ENCODE data around the gene NUCB1. TPM values are rescaled to one million over a fixed set of nuclear protein-coding genes. Genes with fewer than 3 reads are reported as not detected.
"Not testable (repeated sequence)": the region's sequence is repeated elsewhere in the genome, so short reads cannot be mapped to it uniquely, and the experiment has no call there.

The NUCB1 gene
- total and polyA plus RNA-seq, 2 donors: 42.3 to 119 TPM

DNA sequence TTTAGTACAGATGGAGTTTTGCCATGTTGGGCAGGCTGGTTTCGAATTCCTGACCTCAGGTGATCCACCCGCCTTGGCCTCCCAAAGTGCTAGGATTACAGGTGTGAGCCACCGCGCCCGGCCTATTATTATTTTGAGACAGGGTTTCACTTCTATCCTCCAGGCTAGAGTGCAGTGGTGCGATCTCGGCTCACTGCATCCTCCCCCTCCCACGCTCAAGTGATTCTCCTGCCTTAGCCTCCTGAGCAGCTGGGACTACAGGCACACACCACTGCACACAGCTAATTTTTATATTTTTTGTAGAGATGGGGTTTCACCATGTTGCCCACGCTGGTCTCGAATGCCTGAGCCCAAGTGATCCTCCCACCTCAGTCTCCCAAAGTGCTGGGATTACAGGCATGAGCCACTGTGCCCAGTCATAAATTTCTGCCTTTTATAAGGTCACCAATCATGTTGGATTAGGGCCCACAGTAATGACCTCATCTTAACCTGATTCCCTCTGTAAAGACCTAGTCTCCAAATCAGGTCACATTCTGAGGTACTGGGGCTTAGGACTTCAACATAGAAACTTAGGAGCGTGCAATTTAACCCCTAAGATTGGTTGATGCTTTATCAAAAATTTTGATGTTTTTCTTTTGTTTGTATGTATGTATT, 9.4 kb downstream of the NUCB1 start:
- H3K27me3 ChIP-seq (ENCODE audit: control insufficient read depth in 2 of 2, insufficient read depth in 1 of 2, low read length in 1 of 2); DNase-seq (ENCODE audit: low read depth in 6 of 9, low spot score in 9 of 9); H3K4me1 ChIP-seq (ENCODE audit: control insufficient read depth in 2 of 2, insufficient read depth in 2 of 2, low read length in 2 of 2); H3K9me3 ChIP-seq (ENCODE audit: control insufficient read depth in 2 of 2, insufficient read depth in 1 of 2, low read length in 1 of 2); H3K27ac ChIP-seq (ENCODE audit: low read depth in 1 of 2, low read length in 1 of 2); H3K4me3 ChIP-seq (ENCODE audit: low read length in 2 of 2): not testable (repeated sequence)
- 95% methylated on average over 11 of the region's 11 CpGs for WGBS
- peaks cover 71 to 78% of the 10 kb centered on the region in 2 donors for H3K36me3 ChIP-seq (ENCODE audit: control insufficient read depth in 2 of 2, insufficient read depth in 2 of 2, low read length in 1 of 2)

DNA sequence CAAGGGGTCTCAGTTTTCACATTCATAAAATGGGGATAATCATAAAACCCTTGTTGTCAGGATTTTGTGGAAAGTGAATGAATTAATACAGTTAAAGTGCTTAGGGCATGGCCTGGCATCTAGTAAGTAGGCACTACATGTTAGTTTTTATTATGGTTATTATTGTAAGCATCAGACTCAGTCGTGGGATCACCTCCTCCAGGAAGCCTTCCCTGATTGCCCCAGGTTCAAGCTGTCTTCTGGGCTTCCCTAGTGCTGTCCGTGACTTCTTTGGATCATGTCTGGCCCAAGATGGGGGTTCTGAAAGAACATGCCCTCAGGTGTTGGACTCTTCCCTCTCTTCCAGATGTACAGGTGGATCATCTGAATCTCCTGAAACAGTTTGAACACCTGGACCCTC, 10.7 kb downstream of the NUCB1 start:
- WGBS: 96% methylated on average over 2 of the region's 2 CpGs
- H3K27me3 ChIP-seq (ENCODE audit: control insufficient read depth in 2 of 2, insufficient read depth in 1 of 2, low read length in 1 of 2): no peaks in the 10 kb centered on the region
- peaks cover 0 to under 1% of the 10 kb centered on the region in 2 donors for H3K9me3 ChIP-seq (ENCODE audit: control insufficient read depth in 2 of 2, insufficient read depth in 1 of 2, low read length in 1 of 2)
- no peak for DNase-seq (ENCODE audit: low read depth in 6 of 9, low spot score in 9 of 9)
- H3K36me3 ChIP-seq (ENCODE audit: control insufficient read depth in 2 of 2, insufficient read depth in 2 of 2, low read length in 1 of 2): peaks cover 66 to 77% of the 10 kb centered on the region in 2 donors
- H3K4me1 ChIP-seq (ENCODE audit: control insufficient read depth in 2 of 2, insufficient read depth in 2 of 2, low read length in 2 of 2): no peaks in the 10 kb centered on the region
- no peak overlapping the region for H3K4me3 ChIP-seq (ENCODE audit: low read length in 2 of 2)
- no peak overlapping the region for H3K27ac ChIP-seq (ENCODE audit: low read depth in 1 of 2, low read length in 1 of 2)

DNA sequence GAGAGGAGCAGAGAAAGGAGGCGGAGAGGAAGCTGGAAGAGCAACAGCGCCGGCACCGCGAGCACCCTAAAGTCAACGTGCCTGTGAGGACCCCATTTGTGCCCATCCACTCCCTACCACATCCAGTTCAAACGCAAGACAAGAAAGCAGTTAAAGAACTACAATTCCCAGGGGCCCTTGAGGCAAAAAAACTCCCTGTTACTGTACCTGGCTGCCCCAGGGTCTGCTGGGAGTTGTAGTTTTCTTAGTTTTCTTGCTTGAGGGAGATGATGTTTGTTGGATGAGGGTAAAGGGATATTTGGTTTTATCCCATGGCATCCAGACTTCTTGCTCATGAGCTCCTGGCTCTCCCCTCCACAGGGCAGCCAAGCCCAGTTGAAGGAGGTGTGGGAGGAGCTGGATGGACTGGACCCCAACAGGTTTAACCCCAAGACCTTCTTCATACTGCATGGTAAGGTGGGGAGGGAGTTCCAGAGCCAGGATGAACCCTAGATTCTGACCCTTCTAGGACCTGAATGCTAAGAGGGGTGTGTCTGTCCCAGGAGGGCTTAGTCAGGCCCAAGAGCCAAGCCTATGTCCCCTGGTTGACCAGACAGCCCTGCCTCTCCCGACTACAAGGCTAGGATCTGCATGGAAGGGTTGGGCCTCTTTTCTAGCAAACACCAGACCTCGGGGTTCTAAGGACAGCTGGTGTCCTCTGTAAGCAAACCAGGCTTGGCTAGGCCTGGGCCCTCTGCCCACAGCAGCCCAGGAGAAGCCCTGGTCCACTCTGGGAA, 13.2 kb downstream of the NUCB1 start:
- Histone ChIP-seq H3K9me3 (ENCODE audit: control insufficient read depth in 2 of 2, insufficient read depth in 1 of 2, low read length in 1 of 2) (no peaks in the 10 kb centered on the region), H3K27me3 (ENCODE audit: control insufficient read depth in 2 of 2, insufficient read depth in 1 of 2, low read length in 1 of 2) (no peaks in the 10 kb centered on the region), H3K4me1 (ENCODE audit: control insufficient read depth in 2 of 2, insufficient read depth in 2 of 2, low read length in 2 of 2) (no peaks in the 10 kb centered on the region), H3K4me3 (ENCODE audit: low read length in 2 of 2) (no peak overlapping the region), H3K36me3 (ENCODE audit: control insufficient read depth in 2 of 2, insufficient read depth in 2 of 2, low read length in 1 of 2) (peaks cover 53 to 67% of the 10 kb centered on the region in 2 donors), H3K27ac (ENCODE audit: low read depth in 1 of 2, low read length in 1 of 2) (no peak overlapping the region)
- WGBS: 98% methylated on average over 9 of the region's 9 CpGs
- DNase-seq (ENCODE audit: low read depth in 6 of 9, low spot score in 9 of 9): peak in 1 of 9 donors; percentile 42

DNA sequence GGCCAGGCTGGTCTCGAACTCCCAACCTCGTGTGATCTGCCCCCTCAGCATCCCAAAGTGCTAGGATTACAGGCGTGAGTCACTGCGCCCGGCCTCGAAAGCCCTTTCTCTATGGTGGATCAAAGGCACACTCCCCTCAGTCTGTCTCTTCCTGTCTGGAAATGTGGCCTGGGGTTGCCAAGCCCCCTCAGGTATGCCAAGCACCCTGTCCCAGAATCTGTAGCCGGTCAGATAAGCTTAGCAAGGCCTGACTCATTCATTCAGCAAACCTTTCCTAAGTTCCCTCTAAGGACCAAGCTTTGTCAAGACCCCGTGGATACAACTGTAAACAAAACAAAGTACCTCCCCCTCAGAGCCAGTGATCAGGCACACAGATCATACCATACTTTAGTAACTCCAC, 14.1 kb downstream of the NUCB1 start:
- no peaks in the 10 kb centered on the region for H3K9me3 ChIP-seq (ENCODE audit: control insufficient read depth in 2 of 2, insufficient read depth in 1 of 2, low read length in 1 of 2)
- no peaks in the 10 kb centered on the region for H3K27me3 ChIP-seq (ENCODE audit: control insufficient read depth in 2 of 2, insufficient read depth in 1 of 2, low read length in 1 of 2)
- peaks cover 53 to 71% of the 10 kb centered on the region in 2 donors for H3K36me3 ChIP-seq (ENCODE audit: control insufficient read depth in 2 of 2, insufficient read depth in 2 of 2, low read length in 1 of 2)
- no peak overlapping the region for H3K27ac ChIP-seq (ENCODE audit: low read depth in 1 of 2, low read length in 1 of 2)
- DNase-seq (ENCODE audit: low read depth in 6 of 9, low spot score in 9 of 9): no peak
- H3K4me1 ChIP-seq (ENCODE audit: control insufficient read depth in 2 of 2, insufficient read depth in 2 of 2, low read length in 2 of 2): no peaks in the 10 kb centered on the region
- H3K4me3 ChIP-seq (ENCODE audit: low read length in 2 of 2): no peak overlapping the region
- 96% methylated on average over 8 of the region's 8 CpGs for WGBS

DNA sequence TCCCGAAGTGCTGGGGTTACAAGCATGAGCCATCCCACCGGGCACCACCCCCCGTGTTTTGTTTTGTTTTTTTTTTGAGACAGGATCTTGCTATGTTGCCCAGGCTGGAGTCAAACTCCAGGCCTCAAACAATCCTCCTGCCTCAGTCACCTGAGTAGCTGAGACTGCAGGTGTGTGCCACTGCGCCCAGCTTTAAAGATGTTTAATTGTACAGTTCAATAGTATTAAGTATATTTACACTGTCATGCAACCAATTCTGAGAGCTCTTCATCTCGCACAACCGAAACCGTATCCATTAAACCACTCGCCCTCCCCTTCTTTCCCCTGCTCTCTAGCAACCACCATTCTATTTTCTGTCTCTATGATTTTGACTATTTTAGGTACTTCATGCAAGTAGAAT, 15.6 kb downstream of the NUCB1 start:
- no peak for DNase-seq (ENCODE audit: low read depth in 6 of 9, low spot score in 9 of 9)

DNA sequence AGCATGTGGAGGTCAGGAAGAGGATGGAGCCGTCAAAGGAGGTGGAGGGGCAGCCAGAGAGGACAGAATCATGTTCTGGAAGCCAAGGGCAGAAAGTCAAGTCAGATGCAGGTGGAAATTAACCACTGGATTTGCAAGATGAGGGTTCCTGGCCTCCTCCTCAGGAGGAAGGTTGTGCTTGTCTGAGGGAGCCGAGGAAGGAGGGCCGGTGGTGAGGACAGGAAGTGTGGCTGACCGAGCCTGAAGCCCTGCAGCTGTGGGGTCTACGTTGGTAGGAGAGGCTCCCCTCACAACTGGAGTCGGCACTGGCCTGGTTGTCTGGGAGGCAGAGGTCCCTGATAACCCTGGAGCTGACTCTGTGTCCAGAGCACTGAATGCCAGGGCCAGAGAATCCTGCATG, 18.0 kb downstream of the NUCB1 start:
- no peak overlapping the region for H3K27ac ChIP-seq (ENCODE audit: low read depth in 1 of 2, low read length in 1 of 2)
- WGBS: 83% methylated on average over 6 of the region's 6 CpGs

More for the DNA sequence above, 15.6 kb downstream of the NUCB1 start:
- Histone ChIP-seq H3K4me1 (ENCODE audit: control insufficient read depth in 2 of 2, insufficient read depth in 2 of 2, low read length in 2 of 2) (no peaks in the 10 kb centered on the region), H3K9me3 (ENCODE audit: control insufficient read depth in 2 of 2, insufficient read depth in 1 of 2, low read length in 1 of 2) (no peaks in the 10 kb centered on the region), H3K27me3 (ENCODE audit: control insufficient read depth in 2 of 2, insufficient read depth in 1 of 2, low read length in 1 of 2) (no peaks in the 10 kb centered on the region), H3K27ac (ENCODE audit: low read depth in 1 of 2, low read length in 1 of 2) (no peak overlapping the region), H3K4me3 (ENCODE audit: low read length in 2 of 2) (no peak overlapping the region), H3K36me3 (ENCODE audit: control insufficient read depth in 2 of 2, insufficient read depth in 2 of 2, low read length in 1 of 2) (peaks cover 49 to 71% of the 10 kb centered on the region in 2 donors)
- WGBS: 92% methylated on average over 8 of the region's 8 CpGs

DNA sequence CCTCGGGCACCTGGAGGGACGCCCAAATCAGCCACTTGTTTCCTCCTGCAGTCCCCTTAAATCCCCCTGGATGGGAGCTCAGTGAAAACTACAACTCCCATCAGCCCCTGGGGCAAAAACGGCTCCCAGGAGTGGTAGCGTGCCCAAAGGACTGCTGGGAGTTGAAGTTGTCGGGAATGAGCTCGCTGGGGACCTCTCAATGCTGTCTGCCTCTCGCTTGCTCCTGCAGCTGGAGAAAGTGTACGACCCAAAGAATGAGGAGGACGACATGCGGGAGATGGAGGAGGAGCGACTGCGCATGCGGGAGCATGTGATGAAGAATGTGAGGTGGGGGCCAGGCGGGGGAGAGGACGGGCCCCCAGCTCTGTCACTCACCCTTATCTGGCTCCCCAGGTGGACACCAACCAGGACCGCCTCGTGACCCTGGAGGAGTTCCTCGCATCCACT, 18.7 kb downstream of the NUCB1 start:
- no peak overlapping the region for H3K4me3 ChIP-seq (ENCODE audit: low read length in 2 of 2)
- H3K36me3 ChIP-seq (ENCODE audit: control insufficient read depth in 2 of 2, insufficient read depth in 2 of 2, low read length in 1 of 2): peaks cover 53 to 63% of the 10 kb centered on the region in 2 donors
- no peaks in the 10 kb centered on the region for H3K27me3 ChIP-seq (ENCODE audit: control insufficient read depth in 2 of 2, insufficient read depth in 1 of 2, low read length in 1 of 2)
- H3K9me3 ChIP-seq (ENCODE audit: control insufficient read depth in 2 of 2, insufficient read depth in 1 of 2, low read length in 1 of 2): no peaks in the 10 kb centered on the region
- H3K4me1 ChIP-seq (ENCODE audit: control insufficient read depth in 2 of 2, insufficient read depth in 2 of 2, low read length in 2 of 2): no peaks in the 10 kb centered on the region
- DNase-seq (ENCODE audit: low read depth in 6 of 9, low spot score in 9 of 9): peak in 1 of 9 donors; percentile 26
- no peak overlapping the region for H3K27ac ChIP-seq (ENCODE audit: low read depth in 1 of 2, low read length in 1 of 2)
- 96% methylated on average over 18 of the region's 18 CpGs for WGBS

More for the DNA sequence above, 18.0 kb downstream of the NUCB1 start:
- H3K27me3 ChIP-seq (ENCODE audit: control insufficient read depth in 2 of 2, insufficient read depth in 1 of 2, low read length in 1 of 2): no peaks in the 10 kb centered on the region
- H3K4me3 ChIP-seq (ENCODE audit: low read length in 2 of 2): no peak overlapping the region
- DNase-seq (ENCODE audit: low read depth in 6 of 9, low spot score in 9 of 9): no peak
- peaks cover 56 to 69% of the 10 kb centered on the region in 2 donors for H3K36me3 ChIP-seq (ENCODE audit: control insufficient read depth in 2 of 2, insufficient read depth in 2 of 2, low read length in 1 of 2)
- no peaks in the 10 kb centered on the region for H3K4me1 ChIP-seq (ENCODE audit: control insufficient read depth in 2 of 2, insufficient read depth in 2 of 2, low read length in 2 of 2)
- H3K9me3 ChIP-seq (ENCODE audit: control insufficient read depth in 2 of 2, insufficient read depth in 1 of 2, low read length in 1 of 2): no peaks in the 10 kb centered on the region

DNA sequence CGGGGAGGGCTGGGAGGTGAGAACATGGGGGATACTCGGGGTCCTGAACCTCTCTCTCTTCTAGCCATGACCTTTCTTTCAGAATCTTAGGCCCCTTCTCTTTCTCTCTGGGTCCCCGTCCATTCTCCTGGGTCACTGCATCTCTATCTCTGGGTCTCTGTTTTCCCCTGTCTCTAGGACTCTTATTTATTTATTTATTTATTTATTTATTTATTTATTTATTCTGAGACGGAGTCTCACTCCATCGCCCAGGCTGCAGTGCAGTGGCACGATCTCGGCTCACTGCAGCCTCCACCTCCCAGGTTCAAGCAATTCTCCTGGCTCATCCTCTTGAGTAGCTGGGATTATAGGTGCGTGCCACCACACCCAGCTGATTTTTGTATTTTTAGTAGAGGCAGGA, 19.2 kb downstream of the NUCB1 start:
- not testable (repeated sequence) for H3K27me3 ChIP-seq (ENCODE audit: control insufficient read depth in 2 of 2, insufficient read depth in 1 of 2, low read length in 1 of 2); H3K4me3 ChIP-seq (ENCODE audit: low read length in 2 of 2); H3K4me1 ChIP-seq (ENCODE audit: control insufficient read depth in 2 of 2, insufficient read depth in 2 of 2, low read length in 2 of 2); DNase-seq (ENCODE audit: low read depth in 6 of 9, low spot score in 9 of 9); H3K9me3 ChIP-seq (ENCODE audit: control insufficient read depth in 2 of 2, insufficient read depth in 1 of 2, low read length in 1 of 2); H3K27ac ChIP-seq (ENCODE audit: low read depth in 1 of 2, low read length in 1 of 2)
- H3K36me3 ChIP-seq (ENCODE audit: control insufficient read depth in 2 of 2, insufficient read depth in 2 of 2, low read length in 1 of 2): peaks cover 53 to 60% of the 10 kb centered on the region in 2 donors
- WGBS: 96% methylated on average over 8 of the region's 8 CpGs

DNA sequence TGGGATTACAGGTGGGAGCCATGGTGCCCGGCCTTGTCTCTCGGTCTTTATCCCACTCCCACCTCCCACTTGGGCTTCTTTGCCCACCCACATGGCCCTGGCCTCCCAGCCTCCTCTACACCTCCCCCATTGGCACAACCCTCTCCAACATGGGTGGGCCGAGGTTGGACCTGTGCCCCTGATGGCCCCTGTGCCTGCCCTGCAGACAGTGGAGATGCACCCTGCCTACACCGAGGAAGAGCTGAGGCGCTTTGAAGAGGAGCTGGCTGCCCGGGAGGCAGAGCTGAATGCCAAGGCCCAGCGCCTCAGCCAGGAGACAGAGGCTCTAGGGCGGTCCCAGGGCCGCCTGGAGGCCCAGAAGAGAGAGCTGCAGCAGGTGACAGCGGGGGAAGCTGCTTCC, 20.8 kb downstream of the NUCB1 start:
- peaks cover 47 to 48% of the 10 kb centered on the region in 2 donors for H3K36me3 ChIP-seq (ENCODE audit: control insufficient read depth in 2 of 2, insufficient read depth in 2 of 2, low read length in 1 of 2)
- H3K9me3 ChIP-seq (ENCODE audit: control insufficient read depth in 2 of 2, insufficient read depth in 1 of 2, low read length in 1 of 2): no peaks in the 10 kb centered on the region
- H3K27ac ChIP-seq (ENCODE audit: low read depth in 1 of 2, low read length in 1 of 2): no peak overlapping the region
- no peaks in the 10 kb centered on the region for H3K4me1 ChIP-seq (ENCODE audit: control insufficient read depth in 2 of 2, insufficient read depth in 2 of 2, low read length in 2 of 2)
- H3K4me3 ChIP-seq (ENCODE audit: low read length in 2 of 2): no peak overlapping the region
- 95% methylated on average over 10 of the region's 10 CpGs for WGBS
- no peaks in the 10 kb centered on the region for H3K27me3 ChIP-seq (ENCODE audit: control insufficient read depth in 2 of 2, insufficient read depth in 1 of 2, low read length in 1 of 2)
- DNase-seq (ENCODE audit: low read depth in 6 of 9, low spot score in 9 of 9): no peak
